GM15510 (cell line): ENCODE data around the gene DHTKD1.

Source experiments
- POLR2A ChIP-seq: IDR thresholded peaks from 3 replicates; pipeline ENCODE4 v1.6.1; 2011; ENCODE audit warnings: borderline replicate concordance; ENCODE audit not compliant: insufficient read length; ENCODE audit errors: extremely low read depth

Gene DHTKD1, protein sequence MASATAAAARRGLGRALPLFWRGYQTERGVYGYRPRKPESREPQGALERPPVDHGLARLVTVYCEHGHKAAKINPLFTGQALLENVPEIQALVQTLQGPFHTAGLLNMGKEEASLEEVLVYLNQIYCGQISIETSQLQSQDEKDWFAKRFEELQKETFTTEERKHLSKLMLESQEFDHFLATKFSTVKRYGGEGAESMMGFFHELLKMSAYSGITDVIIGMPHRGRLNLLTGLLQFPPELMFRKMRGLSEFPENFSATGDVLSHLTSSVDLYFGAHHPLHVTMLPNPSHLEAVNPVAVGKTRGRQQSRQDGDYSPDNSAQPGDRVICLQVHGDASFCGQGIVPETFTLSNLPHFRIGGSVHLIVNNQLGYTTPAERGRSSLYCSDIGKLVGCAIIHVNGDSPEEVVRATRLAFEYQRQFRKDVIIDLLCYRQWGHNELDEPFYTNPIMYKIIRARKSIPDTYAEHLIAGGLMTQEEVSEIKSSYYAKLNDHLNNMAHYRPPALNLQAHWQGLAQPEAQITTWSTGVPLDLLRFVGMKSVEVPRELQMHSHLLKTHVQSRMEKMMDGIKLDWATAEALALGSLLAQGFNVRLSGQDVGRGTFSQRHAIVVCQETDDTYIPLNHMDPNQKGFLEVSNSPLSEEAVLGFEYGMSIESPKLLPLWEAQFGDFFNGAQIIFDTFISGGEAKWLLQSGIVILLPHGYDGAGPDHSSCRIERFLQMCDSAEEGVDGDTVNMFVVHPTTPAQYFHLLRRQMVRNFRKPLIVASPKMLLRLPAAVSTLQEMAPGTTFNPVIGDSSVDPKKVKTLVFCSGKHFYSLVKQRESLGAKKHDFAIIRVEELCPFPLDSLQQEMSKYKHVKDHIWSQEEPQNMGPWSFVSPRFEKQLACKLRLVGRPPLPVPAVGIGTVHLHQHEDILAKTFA

DNA sequence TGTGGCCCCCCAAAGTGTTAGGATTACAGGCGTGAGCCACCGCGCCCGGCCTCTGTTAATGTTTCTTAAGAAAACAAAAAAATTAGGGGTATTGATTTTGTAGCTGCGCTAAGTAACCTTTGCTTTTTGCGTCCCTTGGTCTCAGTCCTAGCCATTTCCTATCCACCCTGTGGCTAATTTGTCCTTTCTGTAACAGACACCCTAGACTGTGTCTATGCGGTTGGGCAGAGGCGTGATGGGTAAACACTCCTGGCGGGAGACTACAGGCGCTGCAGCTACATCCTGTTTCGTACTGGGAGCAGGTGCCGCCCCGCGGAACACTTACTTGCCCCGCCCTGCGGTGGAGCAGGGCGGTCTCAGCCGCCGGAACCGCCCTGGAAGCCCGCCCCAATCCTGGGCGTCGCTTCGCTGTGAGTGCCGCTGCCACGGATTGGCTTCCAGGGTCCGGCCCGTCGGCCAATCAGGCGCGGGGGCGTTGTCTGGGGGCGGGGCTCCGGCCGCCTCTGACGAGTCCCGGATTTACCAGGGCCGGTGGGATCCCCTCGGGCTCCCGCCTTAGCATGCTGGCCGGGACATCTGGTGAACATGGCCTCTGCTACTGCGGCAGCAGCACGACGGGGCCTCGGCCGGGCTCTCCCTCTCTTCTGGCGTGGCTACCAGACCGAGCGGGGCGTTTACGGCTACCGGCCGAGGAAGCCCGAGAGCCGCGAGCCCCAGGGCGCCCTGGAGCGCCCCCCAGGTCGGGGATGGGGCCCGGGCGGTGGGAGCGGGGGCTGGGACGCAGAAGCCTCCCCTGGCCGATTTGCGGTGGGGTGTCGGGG, at the start of gene DHTKD1:
TSS of gene DHTKD1 (plus strand) at position 506 of the 821 bp plus-strand sequence. CDS start at position 586, 80 bp downstream.
- TF ChIP-seq POLR2A: peak; percentile 85

DNA sequence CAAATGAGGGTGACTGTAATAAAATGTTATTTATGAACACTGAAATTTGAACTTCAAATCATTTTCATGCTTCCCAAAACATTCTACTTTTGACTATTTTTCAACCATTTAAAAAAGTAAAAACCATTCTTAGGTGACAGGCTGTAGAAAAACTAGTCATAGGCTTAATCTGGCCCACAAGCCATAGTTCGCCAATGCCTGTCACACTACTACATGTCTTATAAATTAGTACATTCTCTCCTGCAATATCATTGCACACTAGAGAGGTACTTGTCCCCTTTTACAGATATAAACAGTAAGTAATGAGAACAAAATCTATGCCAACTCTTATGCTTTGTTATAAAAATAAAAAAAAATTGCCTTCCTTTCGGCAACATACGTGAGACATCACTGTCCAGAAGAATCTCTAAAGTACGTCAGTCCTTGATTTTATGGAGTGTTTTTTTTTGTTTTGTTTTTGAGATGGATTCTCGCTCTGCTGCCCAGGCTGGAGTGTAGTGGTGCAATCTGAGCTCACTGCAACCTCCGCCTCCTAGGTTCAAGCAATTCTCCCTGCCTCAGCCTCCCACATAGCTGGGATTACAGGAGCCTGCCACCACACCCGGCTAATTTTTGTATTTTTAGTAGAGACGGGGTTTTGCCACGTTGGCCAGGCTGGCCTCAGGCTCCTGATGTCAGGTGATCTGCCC, 49.3 kb upstream of the DHTKD1 start:
- TF ChIP-seq POLR2A: no peak

DNA sequence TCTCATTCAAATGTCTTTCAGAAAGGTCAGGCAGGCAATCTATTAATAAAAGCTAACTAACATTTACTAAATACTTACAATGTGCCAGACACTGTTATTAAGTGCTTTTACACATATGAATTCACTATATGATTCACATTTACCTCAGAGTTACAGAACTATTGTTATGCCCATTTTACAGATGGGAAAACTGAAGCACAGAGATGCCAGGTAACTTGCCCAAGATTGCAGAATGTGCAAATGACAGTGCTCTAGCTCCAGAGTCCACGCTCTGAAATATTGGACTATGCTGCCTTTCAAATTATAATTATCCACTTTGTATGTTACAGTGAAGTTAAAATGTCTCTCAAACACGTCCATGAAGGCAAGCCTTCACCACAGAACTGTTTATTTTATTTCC, 48.2 kb upstream of the DHTKD1 start:
- no peak for TF ChIP-seq POLR2A

DNA sequence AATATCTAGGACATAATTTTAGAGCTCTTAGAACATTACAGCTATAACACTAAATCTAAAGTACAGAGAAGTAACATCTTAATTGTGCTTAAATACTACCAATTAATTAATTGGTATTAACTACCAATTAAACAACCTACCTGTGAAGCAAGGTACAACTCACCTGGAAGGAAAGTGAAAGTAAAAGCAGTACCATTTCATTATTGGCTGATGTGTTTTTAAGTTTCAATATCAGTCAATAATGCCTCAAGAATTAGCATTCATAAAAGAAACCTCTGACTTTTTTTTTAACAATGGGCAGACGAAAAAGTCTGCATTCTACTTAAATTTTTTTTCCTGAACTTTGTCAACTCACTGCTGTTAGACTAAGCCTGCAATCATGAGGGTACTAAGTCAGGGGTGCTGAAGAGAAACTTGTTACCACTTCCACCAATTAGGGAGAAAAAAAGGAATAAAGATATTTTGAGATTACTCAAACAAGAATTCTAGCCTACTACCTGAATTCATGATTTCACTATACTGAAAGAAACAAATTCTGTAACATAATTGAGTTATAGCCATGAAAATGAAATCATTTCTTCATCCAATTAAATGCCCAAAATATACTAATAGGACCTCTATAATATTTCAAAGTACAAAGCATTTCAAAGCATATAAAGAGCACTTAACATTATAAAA, 46.0 kb upstream of the DHTKD1 start:
- no peak for TF ChIP-seq POLR2A

DNA sequence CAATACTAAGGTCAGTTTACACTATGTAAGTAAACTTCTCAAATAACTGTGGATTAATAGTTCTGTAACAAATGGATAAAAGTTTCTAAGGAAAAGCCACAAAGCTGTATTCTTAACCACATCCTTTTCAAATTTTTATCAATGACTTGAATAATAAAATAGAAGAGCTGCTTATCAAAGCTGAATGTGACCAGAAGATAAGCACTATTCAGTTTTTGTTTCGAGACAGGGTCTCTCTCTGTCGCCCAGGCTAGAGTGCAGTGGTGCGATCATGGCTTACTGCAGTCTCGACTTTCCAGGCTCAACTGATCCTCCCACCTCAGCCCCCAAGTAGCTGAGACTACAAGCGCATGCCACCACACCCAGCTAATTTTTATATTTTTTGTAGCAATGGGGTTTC, 43.2 kb upstream of the DHTKD1 start:
- TF ChIP-seq POLR2A: no peak

DNA sequence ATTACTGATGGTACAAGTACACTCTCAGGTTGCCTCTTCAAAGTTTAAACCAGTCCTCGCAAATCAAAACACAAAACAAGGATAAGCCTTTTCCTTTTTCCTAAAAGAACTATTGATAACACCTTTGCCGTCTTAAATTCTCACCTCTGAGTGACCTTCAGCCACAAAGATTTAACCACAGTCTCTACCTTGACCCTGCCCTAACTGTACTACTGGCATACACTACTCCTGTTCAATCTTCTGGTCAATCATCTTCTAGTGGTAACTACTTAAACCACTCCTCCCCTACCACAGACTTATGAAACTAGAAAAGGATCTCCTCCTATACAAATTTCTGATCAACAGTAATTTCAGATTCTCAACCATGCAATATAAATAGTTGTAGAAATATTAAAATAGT, 41.2 kb upstream of the DHTKD1 start:
- TF ChIP-seq POLR2A: no peak

DNA sequence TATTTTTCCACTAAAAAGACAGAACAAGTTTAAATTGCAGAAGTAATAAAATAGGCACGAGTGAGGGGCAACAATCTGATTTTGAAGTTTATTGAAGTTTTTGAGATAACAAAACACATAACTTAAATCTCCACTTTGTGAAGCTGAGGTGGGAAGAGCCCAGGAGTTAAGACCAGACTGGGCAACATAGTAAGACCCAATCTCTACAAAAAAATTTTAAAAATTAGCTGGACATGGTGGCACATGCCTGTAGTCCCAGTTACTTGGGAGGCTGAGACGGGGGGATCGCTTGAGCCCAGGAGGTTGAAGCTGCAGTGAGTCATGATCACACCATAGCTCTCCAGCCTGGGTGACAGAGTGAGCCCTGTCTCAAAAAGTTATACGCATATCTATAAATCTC, 37.4 kb upstream of the DHTKD1 start:
- TF ChIP-seq POLR2A: no peak

DNA sequence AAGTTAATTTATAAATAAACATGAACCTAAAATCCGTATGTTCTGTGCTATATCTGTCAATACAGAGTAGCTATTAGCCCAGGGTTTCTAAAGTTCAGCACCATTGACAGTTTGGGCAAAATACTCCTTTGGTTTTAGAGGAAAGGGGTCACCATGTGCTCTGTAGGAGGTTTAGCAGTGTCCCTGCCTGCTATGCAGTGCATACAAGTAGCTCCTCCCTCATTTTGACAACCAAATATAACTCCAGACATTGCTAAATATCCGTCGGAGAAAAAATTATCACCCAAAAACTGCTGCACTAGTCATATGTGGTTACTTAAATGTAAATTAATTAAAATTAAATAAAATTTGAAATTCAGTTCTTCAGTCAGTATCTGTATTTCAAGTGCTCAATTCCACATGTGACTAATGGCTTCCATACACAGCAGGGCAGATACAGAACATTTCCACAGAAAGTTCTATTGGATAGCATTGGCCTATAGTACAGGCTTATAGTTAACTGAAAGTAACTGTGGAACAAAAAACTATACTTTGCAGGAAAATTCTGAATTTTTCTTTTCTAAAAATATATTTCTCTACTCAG, 32.6 kb upstream of the DHTKD1 start:
- TF ChIP-seq POLR2A: no peak

DNA sequence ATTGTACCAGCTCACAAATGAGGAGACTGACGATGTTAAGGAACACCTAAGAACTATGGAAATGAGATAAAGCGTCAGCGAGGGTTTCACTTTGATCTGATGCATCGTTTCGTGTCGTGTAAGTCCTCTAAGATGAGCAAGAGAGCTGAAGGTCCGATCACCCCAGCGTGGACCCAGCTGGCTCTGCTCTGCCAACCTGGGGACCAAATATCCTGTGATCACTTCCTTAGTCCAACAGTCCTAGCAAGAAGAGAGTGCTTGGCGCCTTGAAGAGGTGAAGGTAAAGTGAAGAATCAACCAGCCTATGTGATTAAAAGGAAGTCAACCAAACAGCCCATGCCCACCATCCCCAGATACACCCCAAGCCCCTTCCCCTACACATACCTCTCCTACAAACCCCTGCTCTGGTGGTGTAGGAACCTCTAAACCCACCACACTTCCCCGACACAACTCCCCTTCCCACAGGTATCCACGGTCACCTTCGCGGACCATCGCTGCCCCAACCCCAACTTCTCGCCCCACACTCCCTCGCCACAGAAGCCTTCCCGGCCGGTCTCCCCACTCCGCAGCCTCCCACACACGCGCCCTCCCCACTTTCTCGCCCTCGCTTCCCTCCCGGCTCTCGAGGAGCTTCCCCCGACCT, 26.9 kb upstream of the DHTKD1 start:
- TF ChIP-seq POLR2A: peak; percentile 47

DNA sequence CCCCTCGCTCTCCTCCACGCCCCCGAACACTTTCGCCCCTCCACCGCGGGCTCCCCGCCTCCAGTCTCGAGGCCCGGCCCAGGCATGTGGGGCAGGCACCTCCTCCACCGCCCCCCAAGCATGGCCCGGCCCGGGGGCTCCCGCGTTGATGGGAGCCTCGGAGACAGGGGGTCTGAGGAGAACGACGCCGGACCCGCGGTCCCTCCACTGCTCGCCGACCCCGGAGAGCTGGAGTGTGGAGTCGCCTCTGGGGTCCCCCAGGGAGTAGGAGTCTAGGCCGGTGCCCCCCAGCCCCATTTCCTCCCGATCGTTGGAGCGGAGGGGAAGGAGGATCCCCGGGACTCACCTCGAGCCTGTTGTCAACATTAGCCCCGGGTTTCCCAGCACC, 26.4 kb upstream of the DHTKD1 start:
- TF ChIP-seq POLR2A: no peak

DNA sequence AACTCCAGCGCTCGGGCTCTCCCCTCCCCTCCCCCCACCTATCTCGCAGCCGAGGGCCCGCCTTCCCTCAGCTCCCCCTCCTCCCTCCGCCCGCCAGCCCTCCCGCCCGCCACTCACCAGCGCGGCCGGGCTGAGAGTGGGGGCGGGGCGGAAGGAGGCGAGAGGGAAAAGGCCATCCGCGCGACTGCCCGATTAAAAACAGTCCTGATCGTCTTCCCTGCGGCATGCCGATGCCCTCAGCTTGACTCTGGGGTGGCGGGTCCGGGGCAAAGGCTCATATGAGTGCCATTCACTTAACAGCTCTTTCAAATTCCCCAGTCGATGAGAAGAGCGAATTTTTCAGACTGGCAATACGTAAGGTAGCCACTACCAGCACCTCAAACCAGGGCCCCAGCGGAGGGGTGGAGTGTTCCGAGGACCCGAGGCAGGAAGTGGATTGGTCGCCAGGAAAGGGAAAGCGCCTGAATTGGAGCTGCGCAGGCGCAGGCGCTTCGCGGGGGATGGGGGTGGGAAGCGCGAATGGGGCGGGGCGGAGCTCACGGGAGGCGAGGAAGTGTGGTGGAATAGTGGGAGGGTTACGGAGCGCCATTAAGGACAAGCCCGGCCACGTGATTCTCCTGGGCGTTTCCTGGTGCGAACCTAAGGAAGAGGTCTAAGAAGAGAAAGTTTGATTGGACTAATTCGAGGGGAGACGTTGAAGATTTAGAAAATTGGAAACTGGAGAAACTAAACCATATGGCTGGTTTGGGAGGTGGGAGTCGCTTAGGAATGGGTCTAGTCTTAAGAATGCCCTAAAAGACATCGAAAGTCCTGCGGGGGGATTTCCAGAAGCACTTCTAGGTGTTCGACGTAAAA, 25.7 kb upstream of the DHTKD1 start, which contains the start of gene UPF2:
TSS of gene UPF2 (minus strand) at position 13 of the 855 bp plus-strand sequence. CDS start 7,386 bp downstream, outside the sequence.
- peak; percentile 46 for TF ChIP-seq POLR2A

DNA sequence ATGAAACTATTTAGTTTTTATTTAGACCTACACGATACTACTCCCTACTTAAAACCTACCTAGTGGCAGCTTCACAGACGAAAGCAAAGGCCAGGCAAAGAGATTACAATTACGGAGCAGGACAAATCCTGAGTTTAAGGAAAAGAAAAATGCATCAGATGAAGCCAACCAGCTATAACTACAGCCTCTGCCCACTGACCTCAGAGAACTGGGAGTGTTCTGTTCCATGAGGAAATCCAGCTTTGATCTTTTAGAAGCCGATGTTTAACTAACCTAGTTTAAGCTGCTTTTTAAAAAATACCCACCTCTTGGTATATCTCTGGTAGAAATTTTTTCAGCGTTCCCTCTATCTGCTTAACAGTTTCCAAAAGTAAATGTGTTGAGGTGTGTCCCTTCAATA, 23.2 kb upstream of the DHTKD1 start:
- no peak for TF ChIP-seq POLR2A

DNA sequence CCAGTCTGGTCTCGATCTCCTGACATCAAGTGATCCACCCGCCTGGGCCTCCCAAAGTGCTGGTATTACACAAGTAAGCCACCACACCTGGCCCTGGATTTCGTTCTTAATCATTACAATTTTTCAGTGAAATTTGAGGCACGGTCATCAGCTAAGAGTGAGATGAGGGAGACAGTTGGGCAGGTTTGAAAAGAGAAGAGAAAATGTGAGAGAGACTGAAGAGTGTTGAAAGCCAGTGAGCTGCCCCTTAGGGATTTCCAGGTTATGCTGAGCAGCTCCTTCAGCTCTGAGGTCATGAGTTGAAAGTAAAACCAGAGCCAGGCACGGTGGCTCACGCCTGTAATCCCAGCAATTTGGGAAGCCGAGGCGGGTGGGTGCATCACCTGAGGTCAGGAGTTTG, 20.2 kb upstream of the DHTKD1 start:
- no peak for TF ChIP-seq POLR2A

DNA sequence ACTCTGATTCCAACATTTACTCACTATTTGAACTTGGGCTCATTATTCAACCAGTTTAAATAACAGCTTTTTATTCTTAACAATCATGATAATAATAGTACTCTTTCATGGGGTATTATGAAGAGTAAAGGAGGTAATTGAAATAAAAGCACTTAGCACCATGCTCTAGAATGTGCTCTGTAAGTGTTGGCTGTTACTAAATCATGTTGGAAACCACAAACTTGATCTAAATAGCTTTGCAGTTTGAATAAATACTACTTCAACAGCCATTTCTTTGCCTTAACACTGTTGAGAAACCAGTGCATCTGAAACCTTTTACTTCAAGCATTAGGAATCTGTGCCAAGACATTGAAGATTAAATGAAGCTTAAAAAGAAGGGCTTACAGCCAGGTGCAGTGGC, 18.2 kb upstream of the DHTKD1 start:
- TF ChIP-seq POLR2A: no peak
